ENCODE measurements around the gene RARS1. TPM values are rescaled to one million over a fixed set of nuclear protein-coding genes. Genes with fewer than 3 reads are reported as not detected.

RARS1 gene
- total and polyA plus RNA-seq, 12 donors: 36.6 to 114 (median 64.4) TPM

DNA sequence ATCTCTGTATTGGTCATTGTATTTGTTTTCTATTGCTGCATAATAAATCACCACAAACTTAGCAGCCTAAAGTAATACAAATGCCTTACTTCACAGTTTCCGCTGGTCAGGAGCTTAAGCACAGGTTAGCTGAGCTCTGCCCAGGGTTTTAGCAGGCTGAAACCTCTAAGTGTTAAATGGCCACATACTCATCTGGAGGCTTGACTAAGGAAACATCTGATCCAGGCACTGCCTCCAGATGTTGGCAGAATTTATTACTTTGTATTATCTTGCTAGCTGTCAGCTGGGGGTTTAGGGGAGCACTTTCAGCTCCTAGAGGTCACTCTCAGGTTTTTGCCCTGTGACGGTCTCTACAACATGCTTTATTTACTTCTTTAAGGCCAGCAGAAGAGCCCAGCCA is 23.2 kb upstream of the RARS1 start:
- no peak for DNase-seq
- H3K4me1 ChIP-seq (replicated peaks in 1 of 2): no peaks in the 10 kb centered on the region
- TF ChIP-seq, protein P1, sequence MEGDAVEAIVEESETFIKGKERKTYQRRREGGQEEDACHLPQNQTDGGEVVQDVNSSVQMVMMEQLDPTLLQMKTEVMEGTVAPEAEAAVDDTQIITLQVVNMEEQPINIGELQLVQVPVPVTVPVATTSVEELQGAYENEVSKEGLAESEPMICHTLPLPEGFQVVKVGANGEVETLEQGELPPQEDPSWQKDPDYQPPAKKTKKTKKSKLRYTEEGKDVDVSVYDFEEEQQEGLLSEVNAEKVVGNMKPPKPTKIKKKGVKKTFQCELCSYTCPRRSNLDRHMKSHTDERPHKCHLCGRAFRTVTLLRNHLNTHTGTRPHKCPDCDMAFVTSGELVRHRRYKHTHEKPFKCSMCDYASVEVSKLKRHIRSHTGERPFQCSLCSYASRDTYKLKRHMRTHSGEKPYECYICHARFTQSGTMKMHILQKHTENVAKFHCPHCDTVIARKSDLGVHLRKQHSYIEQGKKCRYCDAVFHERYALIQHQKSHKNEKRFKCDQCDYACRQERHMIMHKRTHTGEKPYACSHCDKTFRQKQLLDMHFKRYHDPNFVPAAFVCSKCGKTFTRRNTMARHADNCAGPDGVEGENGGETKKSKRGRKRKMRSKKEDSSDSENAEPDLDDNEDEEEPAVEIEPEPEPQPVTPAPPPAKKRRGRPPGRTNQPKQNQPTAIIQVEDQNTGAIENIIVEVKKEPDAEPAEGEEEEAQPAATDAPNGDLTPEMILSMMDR (IDR thresholded peaks at IDR 0.05): no peak
- no peak for TF ChIP-seq POLR2A (IDR thresholded peaks at IDR 0.05)
- WGBS, 4 donors: 87 to 100% (median 91%) methylated on average over 2 of the region's 2 CpGs
- intact Hi-C loops (cut with DNase I): no loop called here
- no peak overlapping the region for H3K4me3 ChIP-seq
- H3K27ac ChIP-seq: no peak overlapping the region
- H3K9me3 ChIP-seq (replicated peaks in 1 of 3): no peaks in the 10 kb centered on the region
- H3K36me3 ChIP-seq (replicated peaks in 1 of 2): no peaks in the 10 kb centered on the region
- H3K27me3 ChIP-seq: no peaks in the 10 kb centered on the region

DNA sequence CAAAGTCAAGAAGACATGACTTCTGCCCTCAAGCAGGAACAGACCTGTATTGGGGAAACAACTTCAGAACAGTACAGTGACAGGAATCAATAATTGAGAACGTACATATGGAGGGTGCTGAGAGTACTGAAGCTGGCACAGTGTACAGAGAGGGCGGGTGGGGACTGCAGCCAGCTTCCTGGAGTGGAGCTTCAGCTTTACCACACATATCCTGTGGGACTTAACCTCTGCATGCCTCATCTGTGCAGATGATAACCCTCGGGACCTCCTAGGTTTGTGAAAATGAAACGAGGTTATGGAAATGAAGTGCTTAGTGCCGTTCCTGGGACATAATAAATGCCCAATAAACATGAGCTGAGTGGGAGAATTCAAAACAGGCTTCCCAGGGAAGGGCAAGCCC is 22.1 kb upstream of the RARS1 start:
- no peak overlapping the region for H3K4me3 ChIP-seq
- no peaks in the 10 kb centered on the region for H3K4me1 ChIP-seq (replicated peaks in 1 of 2)
- 48 to 63% (median 58%) methylated on average over 5 of the region's 5 CpGs for WGBS, 4 donors
- H3K36me3 ChIP-seq (replicated peaks in 1 of 2): no peaks in the 10 kb centered on the region
- no peaks in the 10 kb centered on the region for H3K9me3 ChIP-seq (replicated peaks in 1 of 3)
- no peaks in the 10 kb centered on the region for H3K27me3 ChIP-seq
- H3K27ac ChIP-seq: no peak overlapping the region
- no peak for DNase-seq
- intact Hi-C loops (cut with DNase I): no loop called here
- TF ChIP-seq, protein P1 (IDR thresholded peaks at IDR 0.05): no peak

DNA sequence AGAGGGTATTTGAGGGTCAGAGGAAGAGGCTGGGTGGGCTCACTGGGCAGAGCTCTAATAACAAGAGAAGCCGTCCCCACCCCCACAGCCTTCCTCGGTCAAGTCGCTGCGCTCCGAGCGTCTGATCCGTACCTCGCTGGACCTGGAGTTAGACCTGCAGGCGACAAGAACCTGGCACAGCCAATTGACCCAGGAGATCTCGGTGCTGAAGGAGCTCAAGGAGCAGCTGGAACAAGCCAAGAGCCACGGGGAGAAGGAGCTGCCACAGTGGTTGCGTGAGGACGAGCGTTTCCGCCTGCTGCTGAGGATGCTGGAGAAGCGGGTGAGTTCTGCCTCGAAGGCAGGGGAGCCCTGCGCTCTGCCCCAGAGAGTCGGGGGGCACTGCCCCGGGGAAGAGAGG is 21.6 kb upstream of the RARS1 start:
- H3K9me3 ChIP-seq (replicated peaks in 1 of 3): no peaks in the 10 kb centered on the region
- intact Hi-C loops (cut with DNase I): no loop called here
- H3K27me3 ChIP-seq: no peaks in the 10 kb centered on the region
- H3K4me3 ChIP-seq: no peak overlapping the region
- H3K4me1 ChIP-seq (replicated peaks in 1 of 2): no peaks in the 10 kb centered on the region
- H3K36me3 ChIP-seq (replicated peaks in 1 of 2): no peaks in the 10 kb centered on the region
- 90 to 91% (median 90%) methylated on average over 19 to 20 of the region's 20 CpGs for WGBS, 4 donors
- TF ChIP-seq POLR2A (IDR thresholded peaks at IDR 0.05): no peak
- TF ChIP-seq, protein P1 (IDR thresholded peaks at IDR 0.05): no peak
- no peak overlapping the region for H3K27ac ChIP-seq
- no peak for DNase-seq

DNA sequence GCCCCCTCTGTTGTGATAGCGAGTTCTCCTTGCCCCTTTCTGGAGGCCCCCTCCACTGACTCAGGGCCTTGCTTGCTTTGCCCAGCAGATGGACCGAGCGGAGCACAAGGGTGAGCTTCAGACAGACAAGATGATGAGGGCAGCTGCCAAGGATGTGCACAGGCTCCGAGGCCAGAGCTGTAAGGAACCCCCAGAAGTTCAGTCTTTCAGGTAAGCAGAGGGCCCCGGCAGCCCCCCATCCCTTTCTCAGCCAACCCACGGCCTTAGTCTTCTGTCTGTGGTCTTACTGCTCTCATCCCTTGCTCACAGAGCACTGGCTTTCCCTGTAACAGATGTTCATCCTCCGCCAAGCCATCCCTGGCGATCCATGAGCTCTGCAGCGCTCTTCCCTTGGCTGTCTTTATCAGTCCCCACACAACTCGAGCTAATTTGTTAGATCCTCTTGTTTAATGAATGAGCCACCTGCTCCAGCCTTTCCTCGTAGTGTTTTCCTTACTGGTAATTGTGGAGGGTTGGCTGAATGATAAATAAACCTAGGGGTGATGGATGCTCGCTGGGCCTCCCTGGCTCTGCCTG is 18.4 kb upstream of the RARS1 start:
- WGBS, 4 donors: 74 to 83% (median 78%) methylated on average over 11 to 12 of the region's 12 CpGs
- intact Hi-C loops (cut with DNase I): no loop called here
- Histone ChIP-seq H3K4me1 (replicated peaks in 1 of 2) (no peaks in the 10 kb centered on the region), H3K36me3 (replicated peaks in 1 of 2) (no peaks in the 10 kb centered on the region), H3K9me3 (replicated peaks in 1 of 3) (no peaks in the 10 kb centered on the region), H3K27ac (no peak overlapping the region), H3K27me3 (no peaks in the 10 kb centered on the region), H3K4me3 (no peak overlapping the region)
- DNase-seq: no peak
- TF ChIP-seq, protein P1 (IDR thresholded peaks at IDR 0.05): no peak
- no peak for TF ChIP-seq POLR2A (IDR thresholded peaks at IDR 0.05)
